Natural killer cell treated with Interleukin-12 subunit alpha and Interleukin-12 subunit beta and Interleukin-15 and Interleukin-18, amount 100 ng/mL, for 72 hours (primary cell): ENCODE results near the gene COA8. TPM values are rescaled to one million over a fixed set of nuclear protein-coding genes. Genes with fewer than 3 reads are reported as not detected.
A peak's percentile ranks its signal among the peaks of the same experiment; 100 is the strongest.

Experiments
- ATAC-seq, 2 donors: fragments of 150-1000 bp; cut with Tn5 transposase in 1 of 2; sonication (Bioruptor Pico), chemical (Tn5 transposase) in 1 of 2; 2 replicates each; pipeline ENCODE4 v1.10.0; 2021
- DNase-seq: peaks from one replicate; pipeline ENCODE4 v3.0.0; 2022; ENCODE audit warnings: low spot score
- H3K27ac Mint-ChIP-seq, 2 donors: 1 replicate in 1 of 2; 2 replicates in 1 of 2; pipeline ENCODE4 v1.8.0; 2022; ENCODE audit warnings: mixed read lengths in 2 of 2, mild to moderate bottlenecking in 1 of 2, moderate library complexity in 1 of 2
- H3K27me3 Mint-ChIP-seq, 2 donors: 1 replicate in 1 of 2; 2 replicates in 1 of 2; pipeline ENCODE4 v1.8.0; 2022; ENCODE audit warnings: mixed read lengths in 2 of 2
- H3K36me3 Mint-ChIP-seq: one replicate; pipeline ENCODE4 v1.8.0; 2022; ENCODE audit warnings: mixed read lengths
- H3K4me1 Mint-ChIP-seq, 2 donors: 1 replicate in 1 of 2; 2 replicates in 1 of 2; pipeline ENCODE4 v1.8.0; 2022; ENCODE audit warnings: low read depth in 2 of 2, mixed read lengths in 2 of 2, mild to moderate bottlenecking in 1 of 2
- H3K4me3 Mint-ChIP-seq: one replicate; pipeline ENCODE4 v1.8.0; 2022; ENCODE audit warnings: mixed read lengths
- H3K9me3 Mint-ChIP-seq: 2 replicates; pipeline ENCODE4 v1.8.0; 2022; ENCODE audit warnings: mixed read lengths
- total RNA-seq, 2 donors: library from RNA; stranded (reverse); gene quantifications; one replicate each; pipeline ENCODE4 v1.2.3, GENCODE V29; 2022

Gene COA8
- total RNA-seq, 2 donors from 2014 or later: 35.8 to 38.3 TPM

DNA sequence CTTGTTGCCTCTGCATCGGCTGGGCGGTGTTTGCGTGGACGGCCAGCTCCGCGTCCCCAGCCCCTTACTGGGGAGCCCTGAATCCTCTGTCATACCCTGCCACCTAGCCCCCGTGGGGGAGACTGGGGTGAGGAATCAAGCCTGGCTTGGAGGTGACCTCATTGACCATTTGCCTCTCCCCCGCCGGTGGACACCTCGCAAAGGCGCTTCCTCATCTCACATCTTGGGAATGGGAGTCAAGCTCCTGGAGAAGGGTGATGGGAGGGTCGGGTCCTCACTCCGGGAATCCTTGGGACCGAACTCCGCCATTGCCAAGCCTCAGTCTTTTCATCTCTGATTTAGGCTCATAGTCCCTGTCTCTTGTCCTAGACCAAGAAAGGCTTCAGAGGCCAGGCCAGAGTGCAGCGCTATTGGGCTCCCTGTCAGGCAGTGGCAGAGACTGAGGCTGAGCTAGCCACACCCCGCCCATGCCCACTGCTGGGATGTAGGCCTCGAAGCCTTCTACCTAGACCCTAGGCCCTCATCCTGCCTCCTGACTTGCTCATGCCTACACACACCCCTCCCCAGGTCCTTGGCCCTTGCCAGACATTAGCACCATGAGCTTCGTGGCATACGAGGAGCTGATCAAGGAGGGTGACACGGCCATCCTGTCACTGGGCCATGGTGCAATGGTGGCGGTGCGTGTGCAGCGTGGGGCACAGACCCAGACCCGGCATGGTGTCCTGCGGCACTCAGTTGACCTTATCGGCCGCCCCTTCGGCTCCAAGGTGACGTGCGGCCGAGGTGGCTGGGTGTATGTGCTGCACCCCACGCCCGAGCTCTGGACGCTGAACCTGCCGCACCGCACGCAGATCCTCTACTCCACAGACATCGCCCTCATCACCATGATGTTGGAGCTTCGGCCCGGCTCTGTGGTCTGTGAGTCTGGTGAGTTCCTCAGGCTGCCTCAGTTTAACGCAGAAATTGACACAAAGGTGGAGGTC lies 33.1 kb upstream of the COA8 start:
- DNase-seq (no peak), ATAC-seq (no peak)
- H3K36me3 Mint-ChIP-seq: no peaks in the 10 kb centered on the region
- H3K4me1 Mint-ChIP-seq: peaks cover 12 to 22% of the 10 kb centered on the region in 2 donors
- peak overlapping the region; percentile 94 for H3K4me3 Mint-ChIP-seq
- H3K9me3 Mint-ChIP-seq: no peaks in the 10 kb centered on the region
- peak overlapping the region; percentile 85 to 90 for H3K27ac Mint-ChIP-seq
- no peaks in the 10 kb centered on the region for H3K27me3 Mint-ChIP-seq

DNA sequence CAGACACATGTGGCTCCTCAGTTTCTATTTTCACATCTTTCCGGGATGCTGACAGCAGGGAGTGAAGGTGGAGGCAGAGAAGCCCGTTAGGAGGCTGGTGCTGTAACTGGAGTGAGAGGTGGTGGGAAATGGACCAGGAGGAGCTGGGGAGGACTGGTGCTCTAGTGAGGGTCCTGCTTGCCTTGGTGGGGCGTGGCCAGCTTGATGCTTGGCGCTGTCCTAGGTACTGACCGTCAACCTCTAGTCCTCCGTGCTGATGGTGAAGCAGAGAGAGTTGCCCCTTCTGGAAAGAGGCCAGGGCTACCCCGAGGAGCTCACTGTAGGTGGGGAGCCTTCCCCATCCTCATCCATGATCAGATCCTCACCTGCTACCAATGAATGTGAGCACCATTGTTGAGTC lies 32.4 kb upstream of the COA8 start:
- peak overlapping the region; percentile 85 to 90 for H3K27ac Mint-ChIP-seq
- ATAC-seq (no peak), DNase-seq (no peak)
- H3K36me3 Mint-ChIP-seq: no peaks in the 10 kb centered on the region
- H3K4me1 Mint-ChIP-seq: peaks cover 12 to 22% of the 10 kb centered on the region in 2 donors
- H3K27me3 Mint-ChIP-seq: no peaks in the 10 kb centered on the region
- H3K4me3 Mint-ChIP-seq: peak overlapping the region; percentile 94
- H3K9me3 Mint-ChIP-seq: no peaks in the 10 kb centered on the region

DNA sequence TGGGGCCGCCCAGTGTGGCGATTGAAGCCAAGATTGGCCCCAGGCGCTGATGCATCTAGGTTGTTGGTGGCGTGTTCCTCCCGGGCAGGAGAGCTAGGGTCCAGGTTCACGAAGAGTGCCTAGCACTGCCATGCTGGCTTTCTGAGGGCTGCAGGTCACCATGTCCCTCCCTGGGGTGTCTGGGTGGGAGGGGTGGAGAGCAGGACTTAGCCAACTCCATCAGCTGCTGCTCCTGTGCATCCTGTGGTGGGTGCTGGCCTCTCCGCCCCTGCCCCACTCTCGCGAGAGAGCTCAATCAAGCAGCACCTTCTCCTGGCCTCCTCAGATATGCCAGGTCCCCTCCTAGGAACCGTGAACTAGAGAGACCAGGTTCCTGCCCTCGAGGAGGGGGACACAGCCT lies 31.9 kb upstream of the COA8 start:
- H3K27ac Mint-ChIP-seq: peak overlapping the region in 1 of 2 donors; percentile 85
- H3K27me3 Mint-ChIP-seq: no peaks in the 10 kb centered on the region
- H3K36me3 Mint-ChIP-seq: no peaks in the 10 kb centered on the region
- DNase-seq: no peak
- ATAC-seq: no peak
- no peaks in the 10 kb centered on the region for H3K9me3 Mint-ChIP-seq
- peak overlapping the region; percentile 94 for H3K4me3 Mint-ChIP-seq
- peaks cover 12 to 22% of the 10 kb centered on the region in 2 donors for H3K4me1 Mint-ChIP-seq

DNA sequence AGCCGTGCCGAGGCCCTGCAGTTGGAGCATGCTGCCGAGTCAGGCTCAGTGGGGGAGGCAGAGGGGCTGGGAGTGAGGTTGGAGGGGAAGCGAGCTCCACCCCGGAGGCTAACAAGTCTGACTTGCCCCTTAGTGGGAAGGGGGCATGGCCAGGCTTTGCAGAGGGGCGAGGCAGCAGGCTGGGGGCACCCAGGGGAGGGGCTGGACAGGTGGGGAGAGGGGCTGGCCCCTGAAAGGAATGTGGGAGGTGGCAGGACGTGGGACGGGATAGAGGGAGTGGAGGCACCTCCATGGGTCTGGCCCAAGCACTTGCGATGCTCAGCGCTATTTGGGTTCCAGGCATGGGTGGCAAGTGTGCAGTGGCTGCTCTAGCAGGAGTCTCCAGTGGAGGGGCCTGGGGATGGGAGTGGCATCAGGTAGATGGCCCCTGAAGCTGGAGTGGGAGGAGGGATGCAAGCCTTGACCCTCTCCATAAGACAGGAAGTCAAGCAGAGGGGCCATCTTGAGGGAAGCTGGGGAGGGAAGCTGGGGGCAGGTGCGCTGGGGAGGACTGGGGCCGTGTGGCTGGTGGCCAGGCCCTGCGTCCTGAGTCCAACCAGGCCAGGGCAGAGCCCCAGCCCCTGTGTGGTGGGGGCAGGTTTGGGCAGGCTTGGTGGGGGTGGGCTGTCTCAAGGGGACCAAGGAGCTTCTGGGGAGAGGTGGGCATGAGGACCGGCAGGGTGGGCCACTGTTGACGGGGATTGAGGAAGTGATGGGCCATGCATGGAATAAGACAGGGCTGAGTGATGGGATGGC lies 31.1 kb upstream of the COA8 start:
- Mint-ChIP-seq H3K9me3 (no peaks in the 10 kb centered on the region), H3K27me3 (no peaks in the 10 kb centered on the region), H3K36me3 (no peaks in the 10 kb centered on the region), H3K4me1 (peaks cover 12 to 22% of the 10 kb centered on the region in 2 donors), H3K27ac (no peak overlapping the region), H3K4me3 (no peak overlapping the region)
- ATAC-seq (no peak), DNase-seq (no peak)

DNA sequence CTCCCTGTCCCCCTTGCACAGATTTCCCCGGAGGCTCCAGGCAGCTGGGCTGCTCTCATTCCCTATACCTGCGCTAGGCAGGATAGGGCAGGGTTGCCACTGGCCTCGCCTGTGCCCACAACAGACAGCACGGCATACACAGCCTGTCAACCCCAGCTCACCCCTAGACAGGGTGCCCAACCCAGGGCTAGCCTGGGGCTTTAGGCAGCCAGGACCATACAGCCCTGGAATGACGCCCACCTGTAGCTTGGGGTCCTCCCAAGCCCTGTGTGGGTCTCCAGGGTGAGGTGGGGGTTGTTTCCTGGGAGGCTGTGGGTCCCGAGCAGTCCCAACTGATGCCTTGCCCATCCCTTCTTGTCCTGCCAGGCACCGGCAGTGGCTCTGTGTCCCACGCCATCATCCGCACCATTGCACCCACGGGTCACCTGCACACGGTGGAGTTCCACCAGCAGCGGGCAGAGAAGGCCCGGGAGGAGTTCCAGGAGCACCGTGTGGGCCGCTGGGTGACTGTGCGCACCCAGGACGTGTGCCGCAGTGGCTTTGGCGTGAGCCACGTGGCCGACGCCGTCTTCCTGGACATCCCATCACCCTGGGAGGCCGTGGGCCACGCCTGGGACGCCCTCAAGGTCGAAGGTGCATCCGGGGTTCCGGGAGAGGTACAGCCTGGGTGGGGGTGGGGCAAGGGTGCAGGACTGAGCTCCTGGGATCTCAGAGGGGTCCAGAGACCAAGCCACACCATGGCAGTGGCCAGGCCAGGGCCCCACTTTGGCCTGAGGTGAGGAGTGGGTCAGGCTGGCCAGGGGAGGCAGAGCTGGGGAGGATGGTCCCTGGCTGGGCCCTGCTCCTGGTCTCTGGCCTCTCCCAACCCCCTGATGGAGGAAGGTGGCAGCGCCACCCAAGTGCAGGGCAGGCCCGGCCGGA lies 30.3 kb upstream of the COA8 start:
- no peak overlapping the region for H3K27ac Mint-ChIP-seq
- no peak overlapping the region for H3K4me3 Mint-ChIP-seq
- no peak for DNase-seq
- no peak for ATAC-seq
- H3K27me3 Mint-ChIP-seq: no peaks in the 10 kb centered on the region
- H3K9me3 Mint-ChIP-seq: no peaks in the 10 kb centered on the region
- no peaks in the 10 kb centered on the region for H3K36me3 Mint-ChIP-seq
- H3K4me1 Mint-ChIP-seq: peaks cover 6 to 18% of the 10 kb centered on the region in 2 donors

DNA sequence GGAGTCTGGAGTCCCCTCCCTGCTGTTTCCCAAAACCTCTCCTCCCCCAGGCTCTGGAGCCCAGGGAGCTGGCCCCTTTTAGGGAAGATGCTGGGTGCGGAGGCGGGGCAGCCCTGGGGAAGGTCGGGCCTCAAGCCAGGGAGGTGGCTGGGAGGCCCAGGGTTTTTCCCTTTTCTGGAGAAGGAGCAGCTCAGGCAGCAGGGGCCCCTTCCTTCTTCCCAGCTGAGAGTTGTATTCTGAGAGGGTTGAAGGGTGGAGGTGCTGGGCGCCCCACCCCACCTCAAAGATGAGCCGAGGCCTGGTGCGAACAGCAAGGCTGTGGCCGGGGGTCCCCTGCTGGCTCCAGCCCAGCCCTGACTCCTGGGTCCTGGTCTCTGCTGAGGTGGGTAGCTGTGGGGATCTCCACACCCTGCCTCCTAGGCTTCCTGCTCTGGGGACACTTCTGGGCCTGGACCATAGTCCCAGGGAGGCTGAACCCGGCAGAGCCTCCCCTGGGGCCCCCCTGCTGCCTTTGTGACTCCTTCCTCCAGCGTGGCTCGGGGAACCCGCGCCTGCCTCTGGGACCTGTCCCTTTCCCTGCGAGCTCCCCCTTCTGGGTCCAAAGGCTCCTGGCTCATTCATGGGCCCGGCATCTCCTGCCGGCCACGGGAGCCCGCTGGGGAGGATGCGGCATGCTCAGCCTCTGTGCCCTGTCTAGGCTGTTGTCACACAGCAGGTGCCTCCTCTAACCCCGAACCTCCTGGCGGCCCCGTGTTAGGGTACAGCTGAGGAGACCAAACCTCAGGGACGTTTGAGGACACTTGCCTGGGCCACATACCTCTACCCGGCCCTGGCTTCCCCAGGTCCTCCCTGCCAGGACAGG lies 29.4 kb upstream of the COA8 start:
- H3K4me3 Mint-ChIP-seq: no peak overlapping the region
- peaks cover 4 to 16% of the 10 kb centered on the region in 2 donors for H3K4me1 Mint-ChIP-seq
- no peak overlapping the region for H3K27ac Mint-ChIP-seq
- ATAC-seq (no peak), DNase-seq (no peak)
- H3K27me3 Mint-ChIP-seq: no peaks in the 10 kb centered on the region
- H3K9me3 Mint-ChIP-seq: no peaks in the 10 kb centered on the region
- no peaks in the 10 kb centered on the region for H3K36me3 Mint-ChIP-seq

DNA sequence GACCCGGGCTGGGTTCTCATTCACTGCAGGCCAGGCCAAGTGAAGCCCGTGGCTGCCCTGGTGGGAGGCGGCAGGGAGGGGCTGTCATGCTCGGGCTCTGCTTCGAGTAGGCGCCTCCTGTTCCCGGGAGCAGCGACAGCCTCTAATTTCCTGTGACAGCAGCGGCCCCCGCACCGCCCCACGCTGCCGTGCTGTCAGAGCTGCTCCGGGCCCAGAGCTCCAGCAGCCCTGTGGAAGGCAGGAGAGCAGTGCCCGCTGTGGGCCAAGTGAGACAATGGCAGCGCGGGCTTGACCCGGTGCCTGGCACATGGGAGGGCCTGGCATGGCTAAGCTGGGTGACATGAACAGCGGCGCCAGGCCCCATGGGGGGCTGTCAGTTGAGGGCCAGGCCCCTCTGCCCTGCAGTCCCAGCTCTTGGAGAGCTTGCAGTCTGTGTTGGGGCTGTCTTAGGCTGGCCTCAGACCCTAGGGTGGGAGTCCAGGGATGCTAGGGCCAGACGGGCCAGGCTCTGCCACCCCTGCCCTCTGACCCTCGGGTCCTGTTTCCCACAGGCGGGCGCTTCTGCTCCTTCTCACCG lies 28.7 kb upstream of the COA8 start:
- Mint-ChIP-seq H3K9me3 (no peaks in the 10 kb centered on the region), H3K36me3 (no peaks in the 10 kb centered on the region), H3K27ac (no peak overlapping the region), H3K4me3 (no peak overlapping the region), H3K27me3 (no peaks in the 10 kb centered on the region), H3K4me1 (peaks cover 4 to 14% of the 10 kb centered on the region in 2 donors)
- ATAC-seq: no peak
- DNase-seq: no peak

DNA sequence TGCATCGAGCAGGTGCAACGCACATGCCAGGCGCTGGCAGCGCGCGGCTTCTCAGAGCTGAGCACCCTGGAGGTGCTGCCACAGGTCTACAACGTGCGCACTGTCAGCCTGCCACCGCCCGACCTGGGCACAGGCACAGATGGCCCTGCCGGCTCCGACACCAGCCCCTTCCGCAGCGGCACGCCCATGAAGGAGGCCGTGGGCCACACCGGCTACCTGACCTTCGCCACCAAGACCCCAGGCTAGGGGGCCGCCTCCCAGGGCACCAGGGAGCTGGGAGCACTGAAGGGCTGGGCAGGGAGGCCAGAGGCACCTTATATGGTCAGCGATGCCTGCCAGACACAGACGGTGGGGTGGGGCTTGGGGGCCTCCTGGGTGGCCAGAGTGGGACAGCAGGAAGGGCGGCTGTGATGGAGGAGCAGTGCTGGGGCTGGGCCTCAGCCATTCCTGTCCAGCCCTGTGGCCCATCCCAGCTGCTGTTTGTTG lies 28.1 kb upstream of the COA8 start:
- DNase-seq (no peak), ATAC-seq (no peak)
- H3K36me3 Mint-ChIP-seq: no peaks in the 10 kb centered on the region
- no peak overlapping the region for H3K4me3 Mint-ChIP-seq
- peaks cover 0 to 2% of the 10 kb centered on the region in 2 donors for H3K27me3 Mint-ChIP-seq
- no peak overlapping the region for H3K27ac Mint-ChIP-seq
- H3K9me3 Mint-ChIP-seq: no peaks in the 10 kb centered on the region
- peaks cover 1 to 12% of the 10 kb centered on the region in 2 donors for H3K4me1 Mint-ChIP-seq

DNA sequence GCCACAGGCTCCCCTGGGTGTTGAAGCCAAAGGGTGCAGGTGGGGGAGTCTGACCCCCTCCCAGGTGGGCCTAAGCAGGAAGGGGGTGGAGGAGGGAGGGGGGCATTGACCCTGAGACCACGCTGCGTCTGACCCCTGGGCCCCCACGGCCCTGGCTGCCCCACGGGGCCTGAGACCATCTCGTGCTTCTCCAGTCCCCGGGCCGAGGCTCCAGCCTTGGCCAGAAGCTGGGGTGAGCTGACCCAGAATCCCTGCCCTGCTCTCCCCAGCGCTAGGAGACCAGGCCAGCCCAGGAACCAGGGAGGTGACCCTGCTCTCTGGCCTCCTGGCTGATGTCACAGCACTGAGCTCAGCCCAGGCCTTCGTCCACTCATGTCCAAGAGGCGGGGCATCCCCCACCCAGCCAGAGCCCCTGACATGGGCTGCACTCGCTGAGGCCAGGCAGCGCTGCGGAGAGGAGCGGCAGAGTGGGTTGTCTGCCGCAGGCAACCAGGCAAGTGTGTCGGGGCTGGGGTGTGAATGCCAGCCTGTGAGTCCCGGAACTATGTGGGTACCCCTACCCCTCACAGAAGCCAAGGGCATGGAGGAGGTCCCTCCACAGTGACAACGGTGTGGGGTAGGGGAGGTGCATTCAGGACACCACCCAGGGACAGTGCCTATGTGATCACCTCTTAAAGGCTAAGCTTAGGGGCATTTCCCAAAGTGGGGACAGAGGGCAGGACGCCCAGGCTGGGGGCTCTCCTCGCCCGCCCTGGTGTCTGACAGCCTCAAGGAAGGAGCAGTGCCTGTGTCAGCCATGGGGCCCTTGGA lies 27.5 kb upstream of the COA8 start:
- DNase-seq: no peak
- Mint-ChIP-seq H3K36me3 (no peaks in the 10 kb centered on the region), H3K9me3 (no peaks in the 10 kb centered on the region), H3K27ac (no peak overlapping the region), H3K27me3 (peaks cover 0 to 2% of the 10 kb centered on the region in 2 donors), H3K4me3 (no peak overlapping the region), H3K4me1 (peaks cover 0 to 7% of the 10 kb centered on the region in 2 donors)
- no peak for ATAC-seq

DNA sequence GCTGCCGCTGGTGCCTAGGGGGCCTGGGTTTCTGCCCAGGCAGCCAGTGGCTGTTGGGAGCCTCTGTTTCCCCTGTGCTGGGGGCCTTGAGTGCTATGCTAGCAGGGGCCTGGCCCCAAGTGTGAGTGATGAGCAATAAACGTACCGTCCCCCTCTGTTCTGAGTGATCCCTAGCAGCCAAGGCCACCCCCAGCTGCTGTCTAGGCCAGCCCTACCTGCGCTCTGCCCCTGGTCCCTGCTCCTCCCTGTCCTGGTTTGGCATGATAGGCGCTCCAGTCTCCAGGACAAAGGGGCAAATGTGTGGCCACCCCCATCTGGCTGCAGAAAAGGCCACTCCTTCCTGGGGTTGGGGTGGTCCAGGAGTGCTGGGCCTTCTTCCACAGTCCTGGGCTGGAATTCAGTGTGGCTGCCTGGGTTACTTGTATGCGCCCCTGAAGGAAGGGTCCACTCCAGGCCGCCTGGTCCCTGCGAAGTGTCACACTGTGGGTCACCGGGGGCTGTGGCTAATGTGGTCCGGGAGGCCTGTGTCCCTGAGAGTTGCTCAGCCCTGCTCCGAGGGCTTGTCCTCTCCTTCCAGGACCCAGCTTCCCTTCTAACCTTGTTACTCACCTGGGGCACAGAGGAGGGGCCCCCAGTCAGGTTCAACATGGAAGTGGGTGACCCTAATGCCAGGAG lies 26.7 kb upstream of the COA8 start:
- Mint-ChIP-seq H3K4me3 (no peak overlapping the region), H3K36me3 (no peaks in the 10 kb centered on the region), H3K27me3 (peaks cover 0 to 4% of the 10 kb centered on the region in 2 donors), H3K9me3 (no peaks in the 10 kb centered on the region), H3K4me1 (peaks cover 0 to 3% of the 10 kb centered on the region in 2 donors), H3K27ac (no peak overlapping the region)
- DNase-seq (no peak), ATAC-seq (no peak)

DNA sequence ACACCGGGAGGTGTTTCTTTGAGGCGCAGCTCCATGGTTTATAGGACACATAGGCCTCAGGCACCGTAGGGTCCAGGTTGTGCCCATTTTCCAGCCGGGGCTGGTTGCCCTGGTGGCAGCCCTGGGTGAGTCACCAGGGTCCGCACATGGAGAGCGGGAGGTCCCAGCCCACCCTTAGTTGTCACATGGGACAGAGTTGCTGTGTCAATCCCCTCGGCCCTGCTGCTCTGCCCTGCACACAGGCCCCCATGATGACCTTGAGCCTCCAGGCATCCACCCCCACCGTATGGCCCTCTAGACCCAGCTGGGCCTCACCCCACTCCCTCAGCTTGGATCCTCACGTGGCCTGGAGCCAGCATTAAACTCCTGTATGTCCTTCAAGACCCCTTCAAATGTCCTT lies 26.1 kb upstream of the COA8 start:
- Mint-ChIP-seq H3K4me1 (no peaks in the 10 kb centered on the region), H3K27ac (no peak overlapping the region), H3K9me3 (no peaks in the 10 kb centered on the region), H3K36me3 (no peaks in the 10 kb centered on the region), H3K27me3 (peaks cover 0 to 4% of the 10 kb centered on the region in 2 donors), H3K4me3 (no peak overlapping the region)
- ATAC-seq (no peak), DNase-seq (no peak)
